HG03095 (cell line): ENCODE measurements around the gene RFTN1.

Experiments
- ATAC-seq: cut with Tn5 transposase; IDR thresholded peaks from one replicate; pipeline ENCODE4 v1.9.1; 2021; ENCODE audit warnings: moderate library complexity; ENCODE audit not compliant: unreplicated experiment

The RFTN1 gene

GRCh38 chr3:16441371-16441875 lies 72.1 kb downstream of the RFTN1 start:
- no peak for ATAC-seq

- no peak for ATAC-seq
These were observed 73.4 kb downstream of the RFTN1 start for GRCh38 chr3:16439848-16440708.

GRCh38 chr3:16439163-16439847 lies 74.2 kb downstream of the RFTN1 start:
- ATAC-seq, result no peak

DNA sequence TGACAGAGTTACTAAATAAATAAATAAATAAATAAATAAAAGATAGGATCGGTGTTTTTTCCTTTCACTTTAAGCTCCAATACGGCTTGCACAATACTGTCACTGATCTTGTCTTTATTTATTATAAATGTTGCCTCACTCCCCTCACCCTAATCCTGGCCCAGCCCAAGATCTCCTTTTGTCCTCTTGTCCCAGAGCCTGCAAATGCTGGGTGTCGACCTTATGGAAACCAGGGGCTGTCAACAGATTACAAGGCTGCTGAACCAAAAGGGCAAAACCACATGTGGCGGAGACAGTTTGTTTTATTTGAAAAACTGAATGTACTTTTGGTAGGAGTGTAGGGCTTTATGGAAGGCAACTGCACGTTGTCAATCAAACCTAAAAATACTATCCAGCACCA lies 75.9 kb downstream of the RFTN1 start:
- no peak for ATAC-seq

DNA sequence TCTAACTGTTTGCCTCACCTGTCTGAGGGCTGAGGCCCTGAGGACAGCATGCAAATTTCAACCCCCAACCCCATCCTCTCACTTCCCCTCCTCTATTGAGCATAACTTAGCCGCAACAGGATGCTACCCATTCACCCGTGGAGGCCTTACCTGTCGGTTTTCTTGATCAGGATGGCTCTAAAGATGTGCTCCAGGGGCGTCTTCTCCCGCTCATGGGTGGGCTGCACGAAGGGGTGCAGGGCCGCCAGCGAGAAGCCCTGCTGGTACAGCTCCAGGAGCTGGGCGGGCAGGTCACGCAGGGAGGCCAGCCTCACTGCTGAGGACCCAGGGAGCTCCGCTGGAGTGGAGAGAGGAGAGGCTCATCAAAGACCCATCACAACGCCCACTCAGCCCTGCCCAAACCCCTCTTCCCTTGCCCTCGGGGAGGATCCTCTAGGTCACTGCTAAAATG lies 79.8 kb downstream of the RFTN1 start:
- ATAC-seq, result peak; percentile 82

DNA sequence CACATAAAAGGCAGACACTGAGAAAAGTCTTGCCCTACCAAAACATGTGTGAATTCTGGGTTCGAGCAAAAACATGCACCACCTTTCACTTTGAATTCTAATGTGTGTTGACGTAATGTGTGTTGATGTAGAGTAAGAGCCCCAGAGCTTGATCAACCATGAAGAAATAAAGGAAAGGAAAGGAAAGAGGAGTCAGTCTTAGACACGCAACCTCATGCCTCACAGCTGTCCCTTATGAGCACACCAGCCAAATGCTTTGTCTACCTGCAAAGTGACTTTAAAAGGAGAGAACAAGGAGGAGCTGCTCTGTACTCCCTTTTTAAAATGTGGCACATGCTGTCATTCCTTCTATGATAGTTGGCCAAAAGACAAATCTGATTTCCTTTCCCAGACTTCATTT lies 80.8 kb downstream of the RFTN1 start:
- ATAC-seq, result peak; percentile 24

- ATAC-seq, result peak; percentile 35
These were observed 82.5 kb downstream of the RFTN1 start for GRCh38 chr3:16430717-16431630.

DNA sequence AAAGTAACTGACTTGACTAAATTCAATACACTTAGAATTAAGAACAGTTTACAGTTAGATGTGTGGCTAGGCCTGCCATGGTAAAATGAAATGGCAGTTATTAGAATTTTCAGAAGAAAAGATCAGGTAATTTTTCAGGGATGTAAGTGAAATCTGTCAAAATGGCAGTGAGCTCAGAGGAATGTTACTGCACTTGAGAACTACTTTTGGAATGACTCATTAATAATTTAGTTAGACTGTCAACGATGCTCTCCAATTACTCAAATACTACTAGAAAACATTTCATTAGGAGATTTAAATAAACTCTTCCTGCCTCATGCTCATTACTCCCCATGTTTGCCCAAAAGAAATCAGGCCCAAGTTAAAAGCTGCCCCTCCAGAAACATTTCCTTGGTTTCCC lies 84.4 kb downstream of the RFTN1 start:
- ATAC-seq, result no peak

DNA sequence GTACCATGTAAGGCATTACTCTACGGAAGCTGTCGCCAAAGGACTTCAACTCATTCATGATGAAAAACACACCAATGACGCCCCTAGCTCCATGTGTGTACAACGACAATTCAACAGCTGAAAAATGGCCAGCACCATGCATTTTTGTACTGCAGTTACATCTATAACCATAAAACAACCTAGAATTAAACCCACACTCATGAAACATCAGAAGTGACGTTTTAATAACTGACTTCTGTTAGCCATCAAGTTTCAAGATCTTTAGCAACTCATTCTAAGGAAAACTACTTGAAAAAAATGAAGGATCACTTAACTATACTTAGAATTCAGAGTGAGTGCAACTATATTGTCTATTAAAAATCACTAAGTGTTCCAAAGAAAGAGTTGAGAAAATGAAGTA lies 84.9 kb downstream of the RFTN1 start:
- no peak for ATAC-seq

DNA sequence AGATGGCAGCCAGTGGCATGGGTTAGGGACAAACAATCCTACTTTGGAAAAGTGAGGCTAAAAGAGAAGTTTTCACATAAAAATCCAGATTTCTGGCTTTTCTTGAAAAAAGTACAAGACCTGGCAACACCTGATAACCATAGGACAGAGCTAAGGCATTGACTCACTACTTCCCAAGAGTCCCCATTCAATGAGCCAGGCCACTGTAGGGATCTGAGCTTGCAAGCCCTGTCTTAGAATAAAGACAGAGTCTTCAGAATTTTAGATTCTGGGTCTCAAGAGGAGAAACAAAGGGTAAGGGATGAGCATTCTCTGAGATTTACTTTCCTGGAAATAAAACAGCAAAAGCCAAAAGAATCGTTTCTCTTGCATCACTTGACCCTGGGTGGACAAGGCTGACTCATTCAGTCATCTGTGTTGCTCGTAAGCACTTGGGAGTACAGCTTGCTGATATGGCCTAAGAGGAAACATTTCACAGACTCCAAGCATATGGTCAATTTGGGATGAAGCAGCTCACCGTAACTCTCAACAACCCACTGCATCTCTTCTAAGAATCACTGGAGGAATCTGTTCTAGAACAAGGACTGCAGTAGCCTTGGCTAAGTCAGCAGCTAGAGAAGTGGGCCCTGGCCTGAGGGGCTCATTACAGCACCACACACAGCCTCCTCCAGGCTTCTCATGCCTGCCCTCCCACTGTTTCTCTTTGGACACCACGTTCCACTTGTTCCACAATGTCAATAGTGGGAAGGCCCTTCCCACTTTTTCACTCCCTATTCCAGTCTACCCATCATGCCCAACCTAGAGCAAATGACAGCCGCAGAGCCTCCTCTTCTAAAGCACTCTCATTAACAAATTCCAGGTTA lies 86.2 kb downstream of the RFTN1 start:
- ATAC-seq, result no peak

GRCh38 chr3:16426665-16427064 lies 86.8 kb downstream of the RFTN1 start:
- no peak for ATAC-seq

GRCh38 chr3:16426029-16426400 lies 87.5 kb downstream of the RFTN1 start:
- ATAC-seq, result no peak

DNA sequence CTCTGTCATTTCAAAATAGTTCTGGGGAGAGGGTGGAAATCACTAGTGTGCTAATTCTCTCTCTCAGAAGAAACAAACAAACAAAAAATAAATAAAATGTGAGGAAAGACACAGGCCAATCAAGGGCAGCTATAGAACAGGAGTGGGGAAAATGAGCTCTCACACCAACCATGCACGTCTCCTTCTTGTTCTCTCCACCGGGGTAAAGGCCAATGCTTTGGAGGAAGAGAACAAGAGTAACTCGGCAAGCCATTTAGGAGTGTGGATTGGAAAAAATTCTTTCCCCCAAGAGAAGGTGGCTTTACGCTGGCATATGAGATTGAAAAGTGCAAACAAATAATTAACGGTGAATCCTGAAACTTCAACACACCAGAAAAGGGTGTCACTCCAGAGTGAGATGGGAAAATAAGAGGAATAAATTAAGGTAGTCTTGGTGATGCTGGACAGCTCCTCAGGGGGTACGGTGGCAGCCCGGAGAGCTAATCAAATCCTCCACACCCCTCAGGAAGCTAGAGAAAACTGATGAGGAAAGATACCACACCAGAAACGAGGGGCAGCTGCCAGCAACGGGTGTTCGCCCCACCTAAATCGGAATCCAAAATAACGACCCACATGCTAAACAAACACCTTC lies 88.0 kb downstream of the RFTN1 start:
- no peak for ATAC-seq

DNA sequence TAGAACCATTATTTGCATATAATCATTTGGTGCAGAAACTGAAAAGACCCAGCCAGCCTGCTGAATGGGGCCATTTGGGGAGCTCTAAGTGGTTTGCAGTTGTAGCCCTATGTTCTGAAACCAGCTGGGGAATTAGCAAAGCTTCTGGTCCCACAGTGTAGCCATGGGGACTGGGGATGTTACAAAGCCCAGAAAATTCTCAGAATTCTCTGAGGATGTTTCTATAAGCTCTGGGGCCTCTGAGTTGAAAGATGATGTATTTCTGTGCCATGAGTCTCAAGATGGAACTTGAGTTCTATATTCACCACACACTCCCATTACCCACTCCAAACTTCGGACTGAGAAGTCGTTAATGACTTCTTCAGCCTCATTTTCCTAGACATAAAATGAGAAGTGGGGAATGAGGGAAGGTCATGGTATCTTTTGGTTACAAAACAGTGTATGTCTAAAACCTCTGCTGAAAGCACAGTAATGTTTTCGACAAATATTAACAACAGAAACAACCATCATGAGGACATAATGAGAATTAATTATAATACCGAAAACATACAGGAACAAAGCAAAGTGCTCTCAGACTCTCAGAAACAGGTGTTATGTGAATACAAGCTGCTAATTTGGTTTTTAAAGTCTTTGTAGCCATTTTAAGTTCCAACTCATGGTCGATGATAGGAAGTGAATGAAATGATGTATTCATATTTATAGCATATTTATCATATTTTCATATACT lies 89.4 kb downstream of the RFTN1 start:
- ATAC-seq, result peak; percentile 77

GRCh38 chr3:16423298-16423697 lies 90.2 kb downstream of the RFTN1 start:
- no peak for ATAC-seq

- no peak for ATAC-seq
These were observed 93.8 kb downstream of the RFTN1 start for GRCh38 chr3:16419640-16420241.

- ATAC-seq, result no peak
These were observed 95.4 kb downstream of the RFTN1 start for GRCh38 chr3:16417945-16418739.
